ENCODE measurements around the gene LST1.

DNA sequence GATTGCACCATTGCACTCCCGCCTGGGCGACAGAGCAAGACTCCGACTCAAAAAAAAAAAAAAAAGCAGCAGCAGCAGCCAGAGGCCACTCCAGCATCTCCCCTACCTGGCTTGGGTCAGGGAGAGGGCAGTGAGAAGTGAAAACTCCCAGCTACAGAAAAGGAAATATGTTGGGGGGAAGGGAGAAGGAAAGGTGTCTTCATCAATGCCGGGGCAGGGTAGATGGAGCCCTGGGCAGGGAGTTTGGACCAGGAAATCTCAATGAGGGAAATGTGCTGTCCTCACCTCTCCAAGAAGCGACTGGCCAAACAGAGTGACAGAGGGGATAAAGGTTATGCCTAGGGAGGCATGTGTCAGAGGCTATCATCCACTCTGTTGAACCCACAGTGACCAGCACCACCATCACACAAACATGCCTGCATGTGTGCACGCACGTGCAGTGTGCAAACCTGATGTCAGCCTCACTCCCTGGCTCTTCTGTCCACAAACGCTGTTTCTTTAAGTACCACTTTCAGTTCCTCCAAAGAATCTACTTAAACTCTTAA is 28.1 kb downstream of the LST1 start:
- TF ChIP-seq POLR2A (IDR thresholded peaks at IDR 0.05; ENCODE audit: low read length): no peak
- no peak for TF ChIP-seq GATA1 (IDR thresholded peaks at IDR 0.05; ENCODE audit: low read depth, low read length)

Data from erythroblast (primary cell).